Fibroblast of lung (primary cell): ENCODE data around the gene PDE4D. TPM values are rescaled to one million over a fixed set of nuclear protein-coding genes. Genes with fewer than 3 reads are reported as not detected.
"Not testable (repeated sequence)": the region's sequence is repeated elsewhere in the genome, so short reads cannot be mapped to it uniquely, and the experiment has no call there.

ENCODE experiments used
- DNase-seq, 2 donors: peaks; one replicate each; pipeline versions ENCODE4 v3.0.0 to v3.0.0-alpha.2; 2010; ENCODE audit warnings: low read depth in 2 of 2
- H2AFZ ChIP-seq: 2 replicates; pipeline ENCODE4 v1.5.1; 2012; ENCODE audit warnings: low read length, control low read depth, inconsistent platforms
- H3K27ac ChIP-seq: 2 replicates; pipeline ENCODE4 v1.5.1; 2011; ENCODE audit warnings: low read length, control low read depth; ENCODE audit not compliant: insufficient read depth
- H3K27me3 ChIP-seq: 2 replicates; pipeline ENCODE4 v1.5.1; 2011; ENCODE audit warnings: mild to moderate bottlenecking, low read length; ENCODE audit not compliant: control insufficient read depth, insufficient read depth
- H3K36me3 ChIP-seq: 2 replicates; pipeline ENCODE4 v1.5.1; 2011; ENCODE audit warnings: low read length; ENCODE audit not compliant: control insufficient read depth, insufficient read depth
- H3K4me1 ChIP-seq: 2 replicates; pipeline ENCODE4 v1.5.1; 2011; ENCODE audit warnings: low read length; ENCODE audit not compliant: control insufficient read depth, insufficient read depth; ENCODE audit errors: extremely low read depth
- H3K4me2 ChIP-seq: 2 replicates; pipeline ENCODE4 v1.5.1; 2011; ENCODE audit warnings: low read length, control low read depth; ENCODE audit not compliant: insufficient read depth; ENCODE audit errors: extremely low read depth
- H3K4me3 ChIP-seq, 4 experiments: fragments of 200-600 bp in 1 of 4; sonication (generic) in 1 of 4; replicated peaks in 1 of 4; 2 replicates each; pipeline ENCODE4 v1.5.1; 2011 to 2016; ENCODE audit warnings: low read length in 4 of 4, low read depth in 3 of 4, mild to moderate bottlenecking in 3 of 4, control low read depth in 2 of 4, inconsistent platforms in 1 of 4, mixed read lengths in 1 of 4; ENCODE audit not compliant: insufficient read depth in 1 of 4; ENCODE audit errors: control extremely low read depth in 1 of 4
- H3K79me2 ChIP-seq: 2 replicates; pipeline ENCODE4 v1.5.1; 2012; ENCODE audit warnings: mild to moderate bottlenecking, low read length, inconsistent platforms; ENCODE audit not compliant: control insufficient read depth, insufficient read depth
- H3K9ac ChIP-seq: 2 replicates; pipeline ENCODE4 v1.5.1; 2011; ENCODE audit warnings: mild to moderate bottlenecking, low read length, control low read depth; ENCODE audit not compliant: insufficient read depth
- H3K9me3 ChIP-seq: 2 replicates; pipeline ENCODE4 v1.5.1; 2012; ENCODE audit warnings: low read depth, low read length; ENCODE audit not compliant: control insufficient read depth, insufficient read depth
- H4K20me1 ChIP-seq: 2 replicates; pipeline ENCODE4 v1.5.1; 2011; ENCODE audit warnings: low read length; ENCODE audit not compliant: control insufficient read depth, insufficient read depth; ENCODE audit errors: extremely low read depth
- EZH2 ChIP-seq: IDR thresholded peaks from 2 replicates; pipeline ENCODE4 v1.5.1; 2012; ENCODE audit warnings: low read length, control low read depth, mild to moderate bottlenecking; ENCODE audit errors: missing control alignments
- polyA plus RNA-seq, 2 donors: library from polyadenylated mRNA; depleted of rRNA in 1 of 2; stranded (reverse) in 1 of 2; unstranded in 1 of 2; fragments of >200 nt; gene quantifications; 2 replicates each; pipeline ENCODE4 v1.2.1, GENCODE V29; 2011 to 2012; ENCODE audit warnings: missing spikeins in 1 of 2
- total RNA-seq: library from RNA; depleted of rRNA; stranded (reverse); fragments of >200 nt; gene quantifications from 2 replicates; pipeline ENCODE4 v1.2.1, GENCODE V29; 2014
- TF ChIP-seq, protein P1 (sequence below), 2 donors: IDR thresholded peaks in 1 of 2; conservative IDR thresholded peaks in 1 of 2; 1 replicate in 1 of 2; 2 replicates in 1 of 2; pipeline ENCODE4 v1.5.1; 2011 to 2012; ENCODE audit warnings: low read length in 2 of 2, control low read depth in 1 of 2, inconsistent platforms in 1 of 2, low read depth in 1 of 2, mild to moderate bottlenecking in 1 of 2

Gene PDE4D
- total and polyA plus RNA-seq, 2 donors (not counting 1 experiment from before 2014, with no cell fraction given), result 2.1 to 8.3 TPM

DNA sequence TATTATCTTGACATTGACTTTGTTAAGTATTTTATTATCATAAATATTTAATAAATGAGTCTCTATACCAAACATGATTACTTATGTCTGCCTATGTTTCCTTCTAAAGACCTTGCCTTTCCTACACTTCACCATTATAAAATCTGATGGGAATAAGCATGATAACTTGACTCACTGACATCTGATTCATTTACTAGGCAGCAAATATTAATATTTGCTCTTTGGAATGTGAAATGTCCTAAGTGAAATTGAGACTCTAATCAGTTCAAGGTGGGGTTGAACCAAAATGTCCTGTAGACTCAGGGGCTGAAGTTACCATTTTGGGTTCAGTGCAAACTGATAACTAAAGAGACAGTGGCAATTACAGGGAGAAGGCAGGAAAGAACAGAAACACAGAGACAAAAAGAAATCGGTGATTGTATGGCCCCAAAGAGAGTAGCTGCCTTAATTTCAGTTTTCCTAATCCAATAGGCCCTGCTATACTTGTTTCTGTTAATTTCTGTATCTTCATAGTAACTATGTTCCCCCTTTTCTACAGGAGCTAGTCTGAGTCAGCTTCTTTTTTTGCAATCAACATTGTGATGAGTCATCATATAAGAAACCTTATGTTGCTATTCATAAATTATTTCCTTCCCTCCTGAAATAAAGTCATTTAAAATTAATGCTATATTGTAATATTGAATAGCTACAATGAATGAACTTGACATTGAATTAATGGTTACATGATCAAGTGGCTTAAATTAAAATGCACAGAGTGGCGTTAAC, 296.8 kb downstream of the PDE4D start:
- Histone ChIP-seq H2AFZ (no peak overlapping the region), H3K27me3 (no peaks in the 10 kb centered on the region), H3K4me2 (peak overlapping the region; percentile 8), H3K9me3 (no peaks in the 10 kb centered on the region), H3K9ac (no peak overlapping the region), H3K4me3 (no peak overlapping the region), H3K4me1 (no peaks in the 10 kb centered on the region), H3K27ac (no peak overlapping the region), H3K36me3 (no peaks in the 10 kb centered on the region), H3K79me2 (no peaks in the 10 kb centered on the region), H4K20me1 (no peaks in the 10 kb centered on the region)
- TF ChIP-seq EZH2, result no peak
- TF ChIP-seq, protein P1, sequence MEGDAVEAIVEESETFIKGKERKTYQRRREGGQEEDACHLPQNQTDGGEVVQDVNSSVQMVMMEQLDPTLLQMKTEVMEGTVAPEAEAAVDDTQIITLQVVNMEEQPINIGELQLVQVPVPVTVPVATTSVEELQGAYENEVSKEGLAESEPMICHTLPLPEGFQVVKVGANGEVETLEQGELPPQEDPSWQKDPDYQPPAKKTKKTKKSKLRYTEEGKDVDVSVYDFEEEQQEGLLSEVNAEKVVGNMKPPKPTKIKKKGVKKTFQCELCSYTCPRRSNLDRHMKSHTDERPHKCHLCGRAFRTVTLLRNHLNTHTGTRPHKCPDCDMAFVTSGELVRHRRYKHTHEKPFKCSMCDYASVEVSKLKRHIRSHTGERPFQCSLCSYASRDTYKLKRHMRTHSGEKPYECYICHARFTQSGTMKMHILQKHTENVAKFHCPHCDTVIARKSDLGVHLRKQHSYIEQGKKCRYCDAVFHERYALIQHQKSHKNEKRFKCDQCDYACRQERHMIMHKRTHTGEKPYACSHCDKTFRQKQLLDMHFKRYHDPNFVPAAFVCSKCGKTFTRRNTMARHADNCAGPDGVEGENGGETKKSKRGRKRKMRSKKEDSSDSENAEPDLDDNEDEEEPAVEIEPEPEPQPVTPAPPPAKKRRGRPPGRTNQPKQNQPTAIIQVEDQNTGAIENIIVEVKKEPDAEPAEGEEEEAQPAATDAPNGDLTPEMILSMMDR (conservative IDR thresholded peaks at IDR 0.05 in 1 of 2, IDR thresholded peaks at IDR 0.05 in 1 of 2; ENCODE audit: low read depth in 1 of 2, low read length in 2 of 2), result no peak
- peak; percentile 65 to 81 for DNase-seq

DNA sequence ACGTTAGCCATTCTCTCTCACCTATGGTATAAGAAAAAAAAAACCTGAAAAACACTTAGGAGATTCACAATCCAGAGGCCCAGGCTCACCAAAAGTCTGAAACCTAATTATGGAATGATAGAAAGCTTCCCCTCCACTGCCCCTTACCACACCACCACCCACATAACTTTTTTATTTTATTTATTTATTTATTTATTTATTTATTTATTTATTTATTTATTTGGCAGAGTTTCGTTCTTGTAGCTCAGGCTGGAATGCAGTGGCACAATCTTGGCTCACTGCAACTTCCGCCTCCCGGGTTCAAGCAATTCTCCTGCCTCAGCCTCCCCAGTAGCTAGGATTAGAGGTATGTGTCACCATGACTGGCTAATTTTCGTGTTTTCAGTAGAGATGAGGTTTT, 299.4 kb downstream of the PDE4D start:
- not testable (repeated sequence) for H3K4me2 ChIP-seq, H3K27me3 ChIP-seq, H2AFZ ChIP-seq, H4K20me1 ChIP-seq, H3K9ac ChIP-seq, H3K4me1 ChIP-seq, DNase-seq, H3K27ac ChIP-seq, H3K4me3 ChIP-seq, H3K79me2 ChIP-seq, H3K36me3 ChIP-seq, H3K9me3 ChIP-seq

GRCh38 chr5:59593439-59594007, 300.0 kb downstream of the PDE4D start:
- Histone ChIP-seq H3K4me3 (no peak overlapping the region), H3K27ac (no peak overlapping the region), H4K20me1 (no peaks in the 10 kb centered on the region), H2AFZ (no peak overlapping the region), H3K9ac (no peak overlapping the region), H3K9me3 (no peaks in the 10 kb centered on the region), H3K4me1 (no peaks in the 10 kb centered on the region), H3K27me3 (no peaks in the 10 kb centered on the region), H3K36me3 (no peaks in the 10 kb centered on the region), H3K79me2 (no peaks in the 10 kb centered on the region), H3K4me2 (no peak overlapping the region)
- DNase-seq, result no peak
- no peak for TF ChIP-seq EZH2
- TF ChIP-seq, protein P1 (conservative IDR thresholded peaks at IDR 0.05 in 1 of 2, IDR thresholded peaks at IDR 0.05 in 1 of 2; ENCODE audit: low read depth in 1 of 2, low read length in 2 of 2), result no peak
